IPS-15b (cell line): ENCODE measurements around the gene RASSF5.
A peak's percentile ranks its signal among the peaks of the same experiment; 100 is the strongest.

Source experiments
- H3K27me3 ChIP-seq: one replicate; pipeline ENCODE4 v1.6.1; 2013; ENCODE audit warnings: low read length; ENCODE audit not compliant: control insufficient read depth, insufficient read depth
- H3K36me3 ChIP-seq: one replicate; pipeline ENCODE4 v1.6.1; 2013; ENCODE audit warnings: low read length; ENCODE audit not compliant: control insufficient read depth, insufficient read depth
- H3K4me1 ChIP-seq: one replicate; pipeline ENCODE4 v1.6.1; 2013; ENCODE audit warnings: mild to moderate bottlenecking, low read length; ENCODE audit not compliant: control insufficient read depth, insufficient read depth
- H3K4me3 ChIP-seq: one replicate; pipeline ENCODE4 v1.5.1; 2013; ENCODE audit warnings: low read depth, low read length
- H3K9ac ChIP-seq: one replicate; pipeline ENCODE4 v1.6.1; 2013; ENCODE audit warnings: low read depth, mild to moderate bottlenecking, low read length
- H3K9me3 ChIP-seq: one replicate; pipeline ENCODE4 v1.6.1; 2013; ENCODE audit warnings: mild to moderate bottlenecking, low read length; ENCODE audit not compliant: control insufficient read depth, insufficient read depth

Gene RASSF5, protein sequence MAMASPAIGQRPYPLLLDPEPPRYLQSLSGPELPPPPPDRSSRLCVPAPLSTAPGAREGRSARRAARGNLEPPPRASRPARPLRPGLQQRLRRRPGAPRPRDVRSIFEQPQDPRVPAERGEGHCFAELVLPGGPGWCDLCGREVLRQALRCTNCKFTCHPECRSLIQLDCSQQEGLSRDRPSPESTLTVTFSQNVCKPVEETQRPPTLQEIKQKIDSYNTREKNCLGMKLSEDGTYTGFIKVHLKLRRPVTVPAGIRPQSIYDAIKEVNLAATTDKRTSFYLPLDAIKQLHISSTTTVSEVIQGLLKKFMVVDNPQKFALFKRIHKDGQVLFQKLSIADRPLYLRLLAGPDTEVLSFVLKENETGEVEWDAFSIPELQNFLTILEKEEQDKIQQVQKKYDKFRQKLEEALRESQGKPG

GRCh38 chr1:206507284-206508129 is at the start of gene RASSF5:
TSS of gene RASSF5 (plus strand) at chr1:206507531. CDS start at chr1:206507603, 72 bp downstream.
- no peaks in the 10 kb centered on the region for H3K9me3 ChIP-seq
- H3K36me3 ChIP-seq: no peaks in the 10 kb centered on the region
- peaks cover 3% of the 10 kb centered on the region for H3K4me1 ChIP-seq
- peak within 1 kb of the TSS; percentile 84 for H3K4me3 ChIP-seq
- peaks cover 68% of the 10 kb centered on the region for H3K27me3 ChIP-seq
- H3K9ac ChIP-seq: no peak within 1 kb of the TSS

- Histone ChIP-seq H3K9ac (no peak overlapping the region), H3K4me3 (no peak overlapping the region), H3K9me3 (no peaks in the 10 kb centered on the region), H3K27me3 (no peaks in the 10 kb centered on the region), H3K36me3 (peaks cover 13% of the 10 kb centered on the region), H3K4me1 (peaks cover 4% of the 10 kb centered on the region)
Measured at GRCh38 chr1:206459703-206460102, 47.6 kb upstream of the RASSF5 start.

GRCh38 chr1:206460836-206461426 is 46.4 kb upstream of the RASSF5 start:
- H3K9ac ChIP-seq: no peak overlapping the region
- peaks cover 7% of the 10 kb centered on the region for H3K36me3 ChIP-seq
- H3K9me3 ChIP-seq: no peaks in the 10 kb centered on the region
- H3K4me3 ChIP-seq: no peak overlapping the region
- H3K27me3 ChIP-seq: no peaks in the 10 kb centered on the region
- no peaks in the 10 kb centered on the region for H3K4me1 ChIP-seq

DNA sequence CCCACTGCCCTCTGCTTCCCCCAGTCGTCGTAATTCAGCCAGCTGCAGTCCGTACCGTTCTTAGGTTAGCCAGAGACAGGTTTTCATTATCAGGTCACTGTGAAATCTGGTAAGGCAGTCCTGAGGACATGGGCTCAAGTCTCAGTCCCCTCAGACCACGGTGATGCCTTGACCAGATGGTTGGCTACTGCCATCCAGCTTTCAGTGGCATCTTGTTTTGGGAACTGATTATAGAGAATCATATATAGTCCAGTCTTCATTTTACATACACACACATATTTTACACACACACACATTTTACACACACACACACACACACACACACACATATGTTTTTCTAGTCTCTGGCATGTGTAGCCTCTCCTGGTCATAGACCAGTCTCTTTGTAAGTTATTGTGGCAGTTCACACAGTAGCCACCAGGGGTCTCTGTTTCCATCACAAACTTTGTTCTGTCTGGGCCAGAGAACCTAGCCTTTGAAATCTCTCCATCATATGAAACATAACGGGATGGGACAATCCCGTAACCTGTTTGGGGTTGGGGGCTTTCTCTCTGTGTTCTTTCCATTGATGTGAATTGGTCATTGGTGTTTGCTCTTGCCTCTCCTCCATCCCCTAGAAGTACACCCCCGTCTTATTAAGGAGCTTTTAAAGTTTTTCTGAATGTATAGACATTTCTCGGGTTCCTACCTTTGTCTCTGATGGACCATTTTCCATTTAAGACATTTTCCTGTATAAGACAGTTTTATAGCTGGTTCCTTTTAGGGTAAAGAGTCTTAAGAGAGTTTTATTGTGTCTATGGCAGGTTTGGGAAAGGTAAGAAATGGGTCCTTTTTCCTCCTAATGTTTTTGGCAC is 45.5 kb upstream of the RASSF5 start:
- no peak overlapping the region for H3K9ac ChIP-seq

DNA sequence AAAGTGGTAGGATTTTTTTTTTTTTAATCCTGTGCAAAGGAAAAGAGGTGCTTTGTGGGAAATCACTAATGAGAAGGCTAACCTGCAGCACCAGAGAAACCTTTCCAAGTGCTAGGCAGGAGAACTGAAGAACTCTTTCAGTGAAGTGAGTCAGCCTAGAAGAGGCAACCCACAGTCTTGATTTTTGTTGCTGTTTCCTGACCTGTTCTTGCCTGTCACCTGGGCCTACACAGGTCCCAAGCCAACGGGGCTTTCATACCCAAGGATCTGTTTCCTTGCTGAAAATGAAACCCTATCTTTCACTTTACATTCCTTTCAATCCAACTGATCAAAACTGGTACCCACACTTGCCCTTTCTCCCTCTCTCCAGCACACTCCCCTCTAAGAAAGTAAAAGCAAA is 44.2 kb upstream of the RASSF5 start:
- no peak overlapping the region for H3K9ac ChIP-seq
- peaks cover 2% of the 10 kb centered on the region for H3K4me1 ChIP-seq
- H3K27me3 ChIP-seq: peaks cover 7% of the 10 kb centered on the region
- H3K36me3 ChIP-seq: peaks cover 7% of the 10 kb centered on the region
- no peaks in the 10 kb centered on the region for H3K9me3 ChIP-seq
- H3K4me3 ChIP-seq: no peak overlapping the region

More for the DNA sequence above, 45.5 kb upstream of the RASSF5 start:
- H3K4me1 ChIP-seq: peaks cover 2% of the 10 kb centered on the region
- peaks cover 2% of the 10 kb centered on the region for H3K27me3 ChIP-seq
- peaks cover 7% of the 10 kb centered on the region for H3K36me3 ChIP-seq
- H3K9me3 ChIP-seq: no peaks in the 10 kb centered on the region
- no peak overlapping the region for H3K4me3 ChIP-seq

DNA sequence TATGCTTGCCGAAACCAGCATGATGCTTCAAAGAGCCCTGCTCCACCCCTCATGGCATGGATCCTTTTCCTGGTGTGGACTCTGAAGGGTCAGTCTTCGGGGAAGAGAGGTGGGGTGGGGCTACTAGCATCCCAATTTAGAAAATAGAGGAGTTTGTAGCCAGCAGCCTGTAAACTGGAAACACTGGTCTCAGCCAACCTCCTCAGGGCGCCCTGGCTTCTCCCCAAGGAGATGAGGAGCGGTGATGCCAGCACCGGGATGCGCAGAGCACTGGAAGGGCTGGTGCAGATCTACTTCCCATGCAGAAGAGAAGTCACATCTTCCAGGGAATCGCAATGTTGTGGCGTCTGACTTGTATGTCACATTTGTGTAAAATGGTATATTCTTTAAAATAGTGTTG is 43.4 kb upstream of the RASSF5 start:
- H3K9ac ChIP-seq: no peak overlapping the region

DNA sequence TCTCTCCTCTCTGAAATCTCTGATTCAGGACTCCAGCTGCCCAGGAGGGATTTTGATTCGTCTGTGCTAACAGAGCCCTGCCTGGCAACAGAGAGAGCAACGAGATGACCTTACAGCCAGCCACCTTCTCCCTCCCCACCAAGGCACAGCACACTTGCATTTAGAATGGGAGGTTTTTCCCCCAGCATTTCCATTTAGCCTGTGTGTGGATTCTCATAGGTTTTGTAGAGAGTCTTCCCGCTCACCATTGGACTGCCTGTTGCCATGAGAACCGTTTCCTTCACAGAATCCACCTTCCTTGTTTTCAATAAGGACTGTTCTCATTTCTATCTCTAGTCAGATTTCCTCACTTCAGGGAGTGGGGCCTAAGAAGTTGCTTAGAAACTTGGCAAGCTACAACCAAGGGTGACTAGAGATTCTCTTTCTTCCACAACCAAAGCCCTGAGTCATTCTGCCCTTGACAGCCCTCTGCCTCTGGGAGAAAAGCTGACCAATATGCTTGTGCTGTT is 42.8 kb upstream of the RASSF5 start:
- Histone ChIP-seq H3K9me3 (no peaks in the 10 kb centered on the region), H3K4me1 (peaks cover 6% of the 10 kb centered on the region), H3K27me3 (peaks cover 8% of the 10 kb centered on the region), H3K4me3 (no peak overlapping the region), H3K9ac (no peak overlapping the region), H3K36me3 (no peaks in the 10 kb centered on the region)

More for the DNA sequence above, 43.4 kb upstream of the RASSF5 start:
- H3K36me3 ChIP-seq: peaks cover under 1% of the 10 kb centered on the region
- peaks cover 2% of the 10 kb centered on the region for H3K4me1 ChIP-seq
- peaks cover 8% of the 10 kb centered on the region for H3K27me3 ChIP-seq
- H3K4me3 ChIP-seq: no peak overlapping the region
- no peaks in the 10 kb centered on the region for H3K9me3 ChIP-seq

- Histone ChIP-seq H3K4me3 (no peak overlapping the region), H3K9me3 (no peaks in the 10 kb centered on the region), H3K36me3 (no peaks in the 10 kb centered on the region), H3K9ac (no peak overlapping the region), H3K4me1 (peaks cover 11% of the 10 kb centered on the region), H3K27me3 (peaks cover 8% of the 10 kb centered on the region)
Measured at GRCh38 chr1:206465951-206466350, 41.4 kb upstream of the RASSF5 start.

DNA sequence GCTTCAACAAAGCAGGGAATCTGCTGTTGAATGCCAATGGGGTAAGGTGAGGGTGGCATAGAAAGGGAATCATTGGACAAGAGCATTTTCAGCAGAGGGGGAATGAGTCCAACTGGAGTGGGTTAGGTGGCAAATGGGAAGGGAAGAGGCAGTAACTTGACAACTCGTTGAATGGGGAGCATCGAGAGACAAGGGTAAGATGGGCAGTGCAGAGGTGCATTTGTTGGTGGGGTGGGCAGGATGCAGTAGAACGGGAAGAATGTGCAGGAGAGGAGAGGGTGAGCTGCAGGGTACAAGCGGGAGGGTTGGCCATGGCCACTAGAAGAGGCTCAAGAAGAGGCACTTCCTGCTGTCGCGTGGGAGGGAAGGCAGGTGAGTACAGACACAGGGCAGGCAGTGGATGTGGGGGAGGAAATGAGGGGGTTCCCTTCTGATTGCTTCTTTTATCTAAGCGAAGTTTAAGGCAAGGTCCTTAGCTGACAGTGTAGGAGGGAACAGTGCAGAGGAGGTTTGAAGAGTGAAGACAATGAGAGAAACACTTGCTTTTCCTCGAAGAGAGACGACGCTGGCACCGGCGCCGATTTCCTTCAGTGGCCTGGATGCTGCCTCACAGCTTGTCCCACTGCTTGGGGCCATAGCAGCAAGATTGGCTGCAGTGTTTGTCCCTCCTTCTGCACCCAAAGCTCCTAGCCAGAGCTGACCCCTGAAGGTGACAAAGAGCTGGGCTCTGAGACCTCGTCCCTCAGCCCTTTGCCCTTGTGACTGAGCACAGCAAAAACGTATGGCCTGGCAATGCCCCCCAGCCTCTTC is 40.3 kb upstream of the RASSF5 start:
- no peak overlapping the region for H3K4me3 ChIP-seq
- H3K9me3 ChIP-seq: no peaks in the 10 kb centered on the region
- H3K9ac ChIP-seq: no peak overlapping the region
- H3K36me3 ChIP-seq: no peaks in the 10 kb centered on the region
- peaks cover 14% of the 10 kb centered on the region for H3K4me1 ChIP-seq
- H3K27me3 ChIP-seq: peaks cover 8% of the 10 kb centered on the region

DNA sequence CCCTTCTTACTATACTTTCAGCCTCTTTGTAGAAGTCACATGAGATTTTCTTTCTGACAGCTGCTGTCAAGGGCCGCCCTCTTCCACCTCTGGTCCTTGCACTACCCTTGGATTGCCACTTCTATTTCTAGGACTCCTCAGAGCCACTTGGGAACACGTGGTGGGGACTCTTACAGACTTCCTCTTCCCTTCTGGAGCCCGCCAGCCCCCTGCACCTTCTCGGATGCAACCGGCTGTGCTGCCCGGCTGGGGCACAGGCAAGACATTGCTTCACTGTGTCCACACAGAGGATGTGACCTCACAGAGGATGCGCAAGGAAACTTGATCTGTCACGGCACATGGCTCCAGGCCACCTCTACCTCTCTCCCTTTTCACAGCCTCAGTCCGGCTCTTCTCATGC is 39.4 kb upstream of the RASSF5 start:
- Histone ChIP-seq H3K9me3 (no peaks in the 10 kb centered on the region), H3K4me3 (no peak overlapping the region), H3K9ac (no peak overlapping the region), H3K27me3 (peaks cover 8% of the 10 kb centered on the region), H3K4me1 (peaks cover 20% of the 10 kb centered on the region), H3K36me3 (no peaks in the 10 kb centered on the region)
